BJ (cell line): ENCODE measurements around the gene CCBE1. TPM values are rescaled to one million over a fixed set of nuclear protein-coding genes. Genes with fewer than 3 reads are reported as not detected.

Experiments used
- CTCF ChIA-PET: fragments of 350-600 bp; formaldehyde crosslinking; extraction: SDS; loops from one replicate; lab custom pipeline; 2021; ENCODE audit warnings: antibody characterized with exemption, inconsistent platforms; lab: Yijun Ruan, JAX
- POLR2A ChIA-PET: fragments of 300-600 bp; sonication (Branson Sonifier 250); formaldehyde crosslinking; extraction: SDS; loops from one replicate; lab custom pipeline; 2021; ENCODE audit warnings: antibody characterized with exemption; lab: Charles Lee
- DNase-seq: peaks from one replicate; pipeline ENCODE4 v3.0.0-alpha.2; 2011; ENCODE audit warnings: low read depth
- H3K27me3 ChIP-seq: 2 replicates; pipeline ENCODE4 v1.6.0; 2011; ENCODE audit warnings: low read length; ENCODE audit not compliant: control insufficient read depth, insufficient read depth
- H3K36me3 ChIP-seq: 2 replicates; pipeline ENCODE4 v1.5.1; 2011; ENCODE audit warnings: low read length; ENCODE audit not compliant: control insufficient read depth, insufficient read depth
- H3K4me3 ChIP-seq: 2 replicates; pipeline ENCODE4 v1.5.1; 2011; ENCODE audit warnings: low read depth, mild to moderate bottlenecking, control low read depth, low read length
- CTCF ChIP-seq: IDR thresholded peaks from 2 replicates; pipeline ENCODE4 v1.5.1; 2011; ENCODE audit warnings: low read depth, mild to moderate bottlenecking, control low read depth, inconsistent platforms, low read length, moderate library complexity; ENCODE audit not compliant: insufficient read depth
- polyA plus RNA-seq: library from polyadenylated mRNA; depleted of rRNA; stranded (reverse); fragments of >200 nt; gene quantifications from 2 replicates; pipeline ENCODE4 v1.2.3, GENCODE V29; 2011

The CCBE1 gene
- polyA plus RNA-seq, 1 experiment = 51.2 TPM

- DNase-seq = peak; percentile 85
- ChIA-PET CTCF (interaction anchor here (0.6 to 2.1 kb wide), 8 partner anchors 10 to 295 kb away, joined by 3 to 7 read pairs (median 3); partner anchors contain the start of gene CCBE1), POLR2A (no interaction called here)
- TF ChIP-seq CTCF = 0 out of 2 replicates have a peak, but pooled peaks have one; percentile 22
- H3K4me3 ChIP-seq = no peak overlapping the region
- H3K36me3 ChIP-seq = no peaks in the 10 kb centered on the region
- H3K27me3 ChIP-seq = no peaks in the 10 kb centered on the region
Measured at GRCh38 chr18:59593291-59593717, 103.9 kb downstream of the CCBE1 start.

- CTCF ChIA-PET = interaction anchor here (0.9 to 2.1 kb wide), 2 partner anchors 11 to 105 kb away, joined by 3 to 7 read pairs; partner anchors contain the start of gene CCBE1
- POLR2A ChIA-PET = no interaction called here
Measured at GRCh38 chr18:59592624-59593023, 104.6 kb downstream of the CCBE1 start.

GRCh38 chr18:59582395-59582794 is 114.8 kb downstream of the CCBE1 start:
- ChIA-PET CTCF (interaction anchor here (0.8 to 1.6 kb wide), 3 partner anchors 11 to 242 kb away, joined by 3 to 5 read pairs (median 3); no protein-coding TSS in a partner anchor), POLR2A (no interaction called here)
- no peaks in the 10 kb centered on the region for H3K36me3 ChIP-seq
- H3K27me3 ChIP-seq = no peaks in the 10 kb centered on the region
- no peak for DNase-seq
- no peak for TF ChIP-seq CTCF
- no peak overlapping the region for H3K4me3 ChIP-seq

More at GRCh38 chr18:59592624-59593023, 104.6 kb downstream of the CCBE1 start:
- Histone ChIP-seq H3K4me3 (no peak overlapping the region), H3K36me3 (no peaks in the 10 kb centered on the region), H3K27me3 (no peaks in the 10 kb centered on the region)
- TF ChIP-seq CTCF = no peak
- DNase-seq = no peak

- no peak for DNase-seq
- POLR2A ChIA-PET = no interaction called here
- Histone ChIP-seq H3K36me3 (no peaks in the 10 kb centered on the region), H3K27me3 (no peaks in the 10 kb centered on the region), H3K4me3 (no peak overlapping the region)
- CTCF ChIA-PET = no interaction called here
- TF ChIP-seq CTCF = no peak
Measured at GRCh38 chr18:59579509-59579908, 117.7 kb downstream of the CCBE1 start.

GRCh38 chr18:59577386-59577655 is 119.9 kb downstream of the CCBE1 start:
- H3K36me3 ChIP-seq = no peaks in the 10 kb centered on the region
- ChIA-PET CTCF (interaction anchor here (1.5 to 1.8 kb wide), 2 partner anchors 9 to 246 kb away, joined by 4 read pairs; no protein-coding TSS in a partner anchor), POLR2A (no interaction called here)
- no peak for TF ChIP-seq CTCF
- DNase-seq = no peak
- H3K27me3 ChIP-seq = no peaks in the 10 kb centered on the region
- no peak overlapping the region for H3K4me3 ChIP-seq
